HG03354 (cell line): ENCODE results near the gene PTPRB.
A peak's percentile ranks its signal among the peaks of the same experiment; 100 is the strongest.

Experiments
- ATAC-seq: cut with Tn5 transposase; IDR thresholded peaks from one replicate; pipeline ENCODE4 v1.9.1; 2021; ENCODE audit warnings: mild to moderate bottlenecking; ENCODE audit not compliant: unreplicated experiment, poor library complexity, severe bottlenecking

PTPRB gene

DNA sequence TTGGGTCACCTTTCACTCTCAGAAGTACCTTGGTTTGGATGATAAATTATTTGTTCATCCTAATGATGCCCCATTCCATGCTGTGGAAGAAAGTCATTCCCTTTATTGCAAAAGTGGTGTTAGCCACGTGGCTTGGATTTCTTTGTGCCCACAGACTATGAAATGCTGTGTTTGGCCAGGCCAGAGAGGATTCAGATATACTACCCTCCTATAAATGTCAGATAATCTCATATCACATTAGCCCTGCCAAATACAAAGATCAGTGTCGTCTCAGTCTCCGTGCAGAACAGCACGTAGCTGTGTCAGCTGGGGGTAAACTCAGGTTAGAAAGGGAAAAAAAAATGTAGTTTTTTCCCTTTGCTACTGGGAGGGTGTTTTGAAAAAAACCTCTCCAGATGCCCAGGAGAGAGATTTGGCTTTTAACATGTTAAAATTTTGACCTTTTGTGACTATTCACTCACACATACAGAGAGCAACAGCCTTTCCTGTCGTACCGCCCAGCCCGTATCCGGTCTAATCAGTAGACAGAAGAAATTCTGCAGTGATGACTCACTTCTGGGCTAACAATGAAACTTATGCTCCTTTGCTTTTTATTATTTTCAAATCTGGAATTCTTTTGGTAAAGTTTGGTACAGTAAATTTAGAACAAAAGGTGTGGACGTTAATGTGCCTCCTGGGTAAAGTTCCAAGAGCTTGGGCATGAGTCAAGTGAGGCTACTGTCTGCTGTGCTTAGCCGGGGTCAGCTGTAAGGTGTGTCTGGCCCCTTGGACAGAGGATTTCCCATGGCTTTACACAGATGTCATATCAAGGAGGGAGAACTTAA, 8.5 kb upstream of the PTPRB start:
- ATAC-seq = peak; percentile 90

DNA sequence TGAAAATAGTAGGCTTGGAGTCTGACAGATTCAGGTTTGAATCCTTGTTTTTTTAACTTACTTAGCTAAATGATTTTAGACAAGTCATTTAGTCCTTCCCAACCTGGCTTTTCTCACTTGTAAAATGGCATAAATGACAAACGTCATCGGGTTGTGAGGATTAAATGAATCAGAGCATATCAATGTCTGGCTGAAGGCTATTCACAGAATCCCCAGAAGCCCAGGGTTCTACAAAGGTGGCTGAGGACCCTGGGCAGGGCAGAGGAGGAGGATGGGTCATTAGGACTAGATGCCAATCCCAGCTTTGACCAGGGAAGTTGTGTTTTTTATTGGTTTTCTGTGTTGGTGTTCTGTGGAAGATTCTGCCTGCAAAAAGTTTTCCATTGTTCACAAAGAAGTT, 7.6 kb upstream of the PTPRB start:
- no peak for ATAC-seq

DNA sequence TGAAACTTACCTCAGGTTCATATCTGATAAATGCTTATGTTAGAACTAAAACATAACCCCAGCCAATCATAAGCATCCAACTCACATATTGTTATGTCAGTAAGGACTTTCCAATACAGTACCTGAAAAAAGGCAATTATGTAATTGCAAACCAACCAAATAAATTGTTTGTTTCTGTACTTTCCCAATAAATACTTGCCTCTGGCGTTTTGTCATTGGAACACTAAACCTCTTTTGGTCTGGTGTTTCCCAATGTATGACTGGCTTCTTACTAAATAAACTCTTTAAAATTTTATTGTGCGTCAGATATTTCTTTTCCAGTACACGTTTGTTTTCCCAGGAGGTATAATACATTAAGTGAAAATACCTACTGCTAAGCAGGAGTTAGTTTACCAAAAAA, 6.7 kb upstream of the PTPRB start:
- no peak for ATAC-seq

DNA sequence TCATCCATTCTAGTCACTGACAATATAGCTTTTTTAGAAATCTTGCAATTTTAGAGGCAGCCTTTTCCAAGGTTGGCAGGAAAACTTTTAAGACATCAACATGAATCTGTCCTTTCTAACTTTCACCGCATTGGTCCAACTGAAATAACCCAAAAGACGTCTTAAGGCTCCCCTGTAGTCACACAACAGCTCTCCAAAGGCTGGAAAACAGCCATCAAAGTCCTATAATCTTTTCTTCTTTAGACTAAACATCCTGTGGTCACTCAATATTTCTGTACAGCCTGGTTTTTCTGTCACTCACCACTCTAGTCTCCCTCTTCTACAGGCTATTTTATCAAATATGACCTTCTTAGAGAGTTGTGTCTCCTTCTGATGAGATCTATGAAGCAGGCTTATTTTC, 4.5 kb upstream of the PTPRB start:
- ATAC-seq = no peak

DNA sequence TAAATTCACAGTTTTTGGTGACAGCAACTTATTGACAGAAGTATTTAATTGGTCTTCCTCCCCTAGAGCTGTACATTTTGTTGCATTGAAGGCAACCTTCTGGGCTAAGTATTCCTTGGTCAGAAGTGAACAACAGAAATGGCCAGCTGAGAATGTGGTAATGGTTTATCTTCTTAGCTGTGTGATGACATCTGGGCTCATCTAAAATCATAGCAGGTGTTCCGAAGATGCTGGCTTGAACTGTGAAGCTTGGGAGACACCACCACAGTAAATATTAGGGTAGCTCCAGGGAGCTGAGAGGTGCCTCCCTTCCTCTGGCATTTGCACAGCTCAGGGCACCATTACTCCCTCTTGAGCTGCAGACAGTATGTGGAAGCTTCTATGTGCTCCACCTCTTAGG, 3.7 kb upstream of the PTPRB start:
- ATAC-seq = no peak

DNA sequence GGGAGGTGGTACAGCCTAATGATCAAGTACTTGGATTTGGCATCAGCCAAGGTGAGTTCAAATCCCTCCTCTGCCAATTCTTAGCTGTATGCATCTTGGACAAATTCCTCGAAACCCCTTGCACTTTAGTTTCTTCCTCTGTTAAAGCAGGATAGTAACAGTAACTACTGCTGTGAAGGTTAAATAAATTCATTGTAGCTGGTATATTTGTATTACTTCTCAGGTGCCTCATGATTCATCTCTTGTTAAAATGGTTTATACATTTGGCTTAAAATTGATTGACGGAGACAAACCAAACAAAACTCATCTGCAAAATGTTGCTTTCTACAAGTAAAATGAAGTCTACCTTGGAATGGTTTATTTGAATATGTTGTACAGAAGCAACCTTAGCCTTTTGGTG, 2.3 kb upstream of the PTPRB start:
- no peak for ATAC-seq

DNA sequence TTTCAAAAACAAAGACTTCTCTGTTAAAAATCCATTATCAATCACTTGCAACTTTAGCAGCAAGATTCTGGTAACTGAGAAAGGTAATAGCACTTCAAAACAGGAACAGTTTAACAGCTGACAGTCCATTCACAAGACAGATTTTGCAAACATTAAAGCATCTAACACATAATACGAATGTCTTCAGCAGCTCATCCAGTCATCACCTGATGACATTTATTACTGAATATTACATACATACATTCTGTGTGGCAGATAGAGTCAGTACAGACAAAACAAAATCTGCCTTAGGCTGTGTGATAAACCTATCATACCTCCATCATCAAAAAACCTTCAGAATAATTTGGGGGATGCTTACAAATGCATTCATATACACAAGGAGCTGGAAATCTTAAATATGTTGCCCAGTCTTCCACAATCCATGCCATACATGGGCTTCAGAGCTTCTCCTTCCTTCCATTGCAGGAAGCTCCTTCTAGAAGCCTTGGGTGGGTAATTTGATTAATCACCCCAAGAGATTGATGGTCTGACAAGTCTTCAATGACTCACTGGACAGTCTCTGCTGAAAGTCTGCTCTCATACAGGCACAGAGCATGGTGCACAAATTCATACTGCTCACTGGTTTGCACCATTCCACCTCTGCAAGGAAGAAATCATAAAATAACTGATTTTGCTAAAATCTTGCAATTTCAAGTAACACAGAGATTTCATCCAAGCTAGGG, 1.6 kb upstream of the PTPRB start:
- no peak for ATAC-seq

DNA sequence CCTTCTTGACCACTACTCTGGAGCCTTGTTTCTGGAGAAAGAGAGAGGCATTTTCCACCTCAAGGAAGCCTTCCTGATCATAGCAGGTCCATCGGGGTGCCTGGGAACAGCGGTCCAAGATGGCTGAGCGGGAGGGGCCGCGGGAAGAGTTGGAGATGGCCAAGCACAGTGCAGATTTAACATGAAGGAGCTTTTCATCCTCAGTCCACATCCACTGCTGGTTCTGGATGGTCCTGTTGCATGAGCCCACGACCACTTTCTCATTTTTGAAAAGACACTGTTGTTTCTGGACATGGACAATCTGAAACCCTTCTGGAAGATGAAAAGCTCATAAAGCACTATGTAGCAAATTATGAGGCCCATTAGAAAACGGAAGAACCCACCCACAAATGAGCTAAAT, 1.5 kb downstream of the PTPRB start:
- no peak for ATAC-seq

DNA sequence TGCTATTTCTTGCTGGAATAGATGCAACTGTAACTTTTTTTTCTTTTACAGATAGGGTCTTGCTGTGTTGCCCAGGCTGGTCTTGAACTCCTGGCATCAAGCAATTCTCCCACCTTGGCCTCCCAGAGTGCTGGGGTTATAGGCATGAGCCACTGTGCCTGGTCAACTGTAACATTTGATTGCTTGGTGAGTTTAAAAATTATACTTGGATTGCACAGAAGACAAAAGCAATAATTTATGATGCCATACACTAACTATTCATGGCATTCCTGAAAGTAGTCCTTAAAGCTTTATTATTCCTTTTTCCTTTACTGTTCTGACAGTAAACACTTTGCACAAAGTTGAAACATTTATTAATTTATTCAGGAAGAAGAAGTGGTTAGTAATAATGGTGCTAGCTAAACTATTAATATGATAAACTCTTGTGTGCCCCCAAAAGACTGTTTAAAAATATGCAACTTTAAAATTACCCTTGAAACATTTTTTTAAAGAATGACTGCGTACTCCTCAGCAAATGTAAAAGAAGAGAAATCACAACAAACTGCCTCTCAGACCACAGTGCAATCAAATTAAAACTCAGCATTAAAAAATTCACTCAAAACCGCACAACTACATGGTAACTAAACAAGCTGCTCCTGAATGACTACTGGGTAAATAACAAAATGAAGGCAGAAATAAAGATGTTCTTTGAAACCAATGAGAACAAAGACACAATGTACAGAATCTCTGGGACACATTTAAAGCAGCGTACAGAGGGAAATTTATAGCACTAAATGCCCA, 8.3 kb downstream of the PTPRB start:
- no peak for ATAC-seq

DNA sequence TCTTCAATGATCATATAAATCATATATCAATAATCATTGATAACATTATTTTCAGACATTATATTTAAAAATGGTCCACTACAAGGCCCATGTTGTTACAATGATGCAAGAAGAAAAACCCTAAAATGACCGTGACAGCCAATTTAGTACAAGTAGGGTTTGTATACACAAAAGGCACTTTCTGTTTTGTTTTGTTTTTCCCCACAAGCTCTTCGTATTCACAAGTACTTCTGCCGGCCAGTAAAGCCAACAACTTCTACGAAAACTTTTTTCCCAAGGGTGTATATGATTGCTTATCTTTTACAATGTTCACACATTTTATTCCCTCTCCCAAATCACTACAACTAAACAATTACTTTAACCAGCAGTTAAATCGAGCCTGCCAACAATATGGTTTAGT, 9.6 kb downstream of the PTPRB start:
- ATAC-seq = no peak

DNA sequence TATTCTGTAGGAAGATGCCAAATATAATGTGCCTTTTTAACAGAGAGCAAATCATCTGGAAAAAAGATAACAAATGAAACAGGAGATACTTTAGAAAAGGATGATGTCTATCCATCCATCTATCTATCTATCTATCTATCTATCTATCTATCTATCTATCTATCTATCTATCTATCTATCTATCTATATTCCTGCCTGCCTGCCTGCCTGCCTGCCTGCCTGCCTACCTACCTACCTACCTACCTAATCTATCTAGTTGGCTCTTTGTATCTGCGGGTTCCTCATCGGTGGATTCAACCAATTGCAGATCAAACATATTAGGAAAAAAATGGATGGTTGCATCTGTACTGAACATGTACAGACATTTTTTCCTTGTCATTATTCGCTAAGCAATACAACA, 11.0 kb downstream of the PTPRB start:
- ATAC-seq = no peak

DNA sequence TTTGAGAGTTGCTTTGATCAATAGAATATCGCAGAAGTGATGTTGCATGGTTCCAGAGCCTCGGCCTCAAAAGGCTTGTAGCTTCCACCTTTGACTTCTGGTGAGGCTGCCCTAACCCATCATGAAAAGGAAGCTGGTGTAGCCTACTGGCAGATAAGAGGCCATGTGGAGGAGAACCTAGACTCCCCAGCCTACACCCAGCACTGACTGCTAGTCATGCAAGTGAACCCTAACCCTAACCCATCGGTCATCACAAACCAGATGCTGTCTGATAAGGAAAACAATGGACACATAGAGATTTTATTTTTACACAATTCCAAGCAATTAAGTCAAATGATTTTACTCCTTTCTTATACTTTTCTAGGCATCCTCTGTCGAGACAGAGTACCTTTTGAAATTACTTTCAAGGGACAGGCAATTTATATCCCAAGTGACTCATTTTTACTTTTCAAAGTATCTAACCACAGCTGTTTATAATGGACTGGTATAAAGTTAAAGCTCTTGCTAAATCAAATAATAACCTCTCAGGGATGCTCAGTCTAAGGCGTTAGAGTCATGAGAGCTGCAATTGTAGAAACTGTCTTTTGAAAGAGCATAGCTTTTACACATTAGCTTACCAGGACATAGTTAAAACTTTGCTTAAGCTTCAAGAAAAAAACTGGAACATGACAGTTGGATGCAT, 17.6 kb downstream of the PTPRB start:
- ATAC-seq = no peak

DNA sequence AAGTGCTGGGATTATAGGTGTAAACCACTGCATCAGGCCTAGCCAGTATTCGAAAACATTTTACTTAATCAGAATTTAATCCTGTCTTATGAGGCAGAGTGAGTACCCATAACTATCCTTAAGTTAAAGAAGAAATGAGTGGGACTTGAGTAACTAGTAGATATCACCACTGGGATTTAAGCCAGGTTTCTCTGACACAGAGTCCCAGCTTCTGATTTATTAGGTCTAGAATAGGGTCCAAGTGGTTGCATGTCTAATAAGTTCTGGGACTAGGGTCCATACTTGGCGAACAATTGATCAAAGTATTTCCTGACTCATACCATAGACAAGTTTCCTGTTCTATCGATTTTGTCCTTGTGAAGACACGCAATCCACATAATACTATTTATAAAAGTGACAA, 18.9 kb downstream of the PTPRB start:
- ATAC-seq = no peak

DNA sequence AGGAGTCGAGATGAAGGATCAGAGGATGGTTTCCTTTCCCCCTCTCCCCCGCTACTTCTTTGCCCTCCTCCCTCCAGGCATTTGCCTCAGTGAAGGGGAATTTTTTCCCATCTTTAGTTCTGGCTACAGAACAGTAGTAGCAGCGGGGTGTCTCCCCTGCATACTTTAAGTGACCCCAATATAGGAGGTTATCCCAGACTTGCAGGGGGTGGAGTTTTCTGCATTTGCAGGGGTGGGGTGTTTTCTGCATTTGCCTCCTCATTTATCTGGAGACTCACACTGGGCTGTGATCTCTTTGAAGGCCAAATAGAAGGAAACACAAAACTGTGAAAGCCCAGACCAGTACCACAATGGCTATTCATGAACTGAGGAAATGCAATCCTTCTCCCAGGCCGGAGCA, 19.8 kb downstream of the PTPRB start:
- ATAC-seq = no peak

DNA sequence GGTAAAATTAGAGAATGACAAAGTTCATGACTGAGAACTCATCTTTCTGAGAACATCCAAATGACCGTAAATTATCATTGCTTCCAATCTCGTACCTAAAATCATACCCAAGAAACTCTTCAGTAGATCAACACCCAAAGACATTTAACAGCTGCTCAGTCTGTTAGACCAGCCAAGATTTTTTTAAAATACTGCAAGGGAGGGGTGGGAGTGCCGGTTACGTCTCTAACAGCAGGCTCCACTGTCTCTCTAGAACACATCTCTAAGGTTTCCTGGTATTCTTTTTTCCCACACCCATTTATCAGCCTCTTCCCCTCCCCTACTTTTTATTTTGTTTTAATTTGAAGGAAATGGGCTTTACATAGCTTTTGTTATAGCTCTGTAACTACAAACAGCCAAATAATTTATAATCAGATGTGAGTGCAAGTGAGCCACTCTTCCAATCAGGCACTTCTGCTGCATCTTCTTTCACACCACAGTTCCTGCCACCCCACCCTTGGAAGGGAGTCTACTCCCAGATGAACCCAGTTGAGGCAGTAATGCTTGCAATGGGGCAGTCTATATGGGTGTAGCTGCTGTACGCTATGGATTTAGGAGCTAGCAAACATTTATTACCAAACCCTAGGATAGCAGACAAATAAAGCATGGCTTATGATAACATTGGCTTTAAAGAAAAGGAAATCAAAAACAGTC, 21.9 kb downstream of the PTPRB start:
- ATAC-seq = no peak

DNA sequence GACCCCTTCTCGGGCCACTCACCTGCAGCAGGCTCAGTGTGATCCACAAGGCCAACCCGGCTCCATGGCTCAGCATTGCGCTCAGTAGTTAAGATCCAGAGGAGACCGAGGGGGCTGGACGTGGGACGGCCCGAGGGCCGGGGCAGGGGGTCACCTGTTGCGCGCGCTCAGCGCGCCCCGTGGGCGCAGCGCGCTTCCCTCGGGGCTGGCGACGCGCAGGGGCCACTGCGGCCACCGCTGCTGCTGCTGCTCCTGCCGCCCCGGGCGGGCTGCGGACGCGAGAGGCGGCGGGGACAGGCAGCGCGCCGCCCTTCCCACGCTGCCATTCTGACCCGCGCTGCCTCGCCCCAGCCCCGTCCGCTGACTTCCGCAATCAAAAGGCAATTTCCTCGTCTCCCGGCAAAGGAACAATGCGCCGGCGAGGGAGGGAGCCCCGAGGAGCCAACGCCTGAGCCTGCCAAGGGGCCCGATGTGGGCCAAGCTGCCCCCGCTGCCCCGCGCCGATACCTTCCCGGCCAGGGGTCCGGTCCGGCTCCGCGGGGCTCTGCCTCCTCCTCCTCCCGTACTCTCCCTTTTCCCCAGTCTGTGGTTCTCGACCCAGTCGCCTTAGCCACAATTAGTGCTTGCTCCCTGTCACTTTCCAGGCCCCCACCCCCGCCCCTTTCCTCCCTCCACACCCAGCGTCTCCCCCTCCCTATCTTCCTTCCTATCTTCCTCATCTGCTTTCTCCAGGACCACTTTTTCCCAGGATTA, 27.3 kb downstream of the PTPRB start:
- peak; percentile 51 for ATAC-seq

DNA sequence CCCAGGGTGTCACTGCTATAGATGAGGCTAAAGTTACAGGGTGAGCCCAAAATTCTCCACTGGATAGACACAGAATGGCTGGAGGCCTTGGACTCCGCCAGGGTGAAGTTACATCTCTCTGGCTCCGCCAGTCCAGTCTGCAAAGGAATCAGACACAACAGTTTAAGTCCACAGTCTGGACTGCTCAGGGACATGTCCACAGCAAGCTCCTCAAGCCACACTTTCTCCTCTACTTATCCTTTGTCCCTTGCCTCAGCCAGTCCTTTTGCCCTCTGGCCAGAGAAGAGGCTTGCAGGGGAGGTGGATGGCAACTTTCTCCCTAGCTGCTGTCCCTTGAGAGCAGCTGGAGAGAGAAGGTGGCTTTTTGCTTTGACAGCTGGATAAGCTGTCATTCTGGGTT, 28.0 kb downstream of the PTPRB start:
- ATAC-seq = peak; percentile 16

DNA sequence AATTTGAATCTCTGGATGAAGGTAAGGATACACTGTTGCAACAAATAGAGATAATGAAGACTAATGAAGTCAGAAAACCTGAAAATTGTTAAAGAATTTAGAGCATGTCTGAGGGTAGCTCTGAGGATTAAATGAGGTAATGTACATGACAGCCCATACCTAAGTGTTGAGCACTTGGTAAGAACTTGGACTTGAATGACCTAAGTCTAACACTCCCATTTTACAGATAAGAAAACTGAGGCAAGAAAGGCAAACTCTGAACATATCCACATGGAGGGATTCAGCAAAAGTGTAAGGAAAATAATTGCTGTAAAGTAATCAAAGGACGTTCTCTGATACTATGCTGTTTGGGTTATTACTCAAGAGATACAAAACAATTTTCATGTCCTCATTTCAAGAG, 29.0 kb downstream of the PTPRB start:
- no peak for ATAC-seq

DNA sequence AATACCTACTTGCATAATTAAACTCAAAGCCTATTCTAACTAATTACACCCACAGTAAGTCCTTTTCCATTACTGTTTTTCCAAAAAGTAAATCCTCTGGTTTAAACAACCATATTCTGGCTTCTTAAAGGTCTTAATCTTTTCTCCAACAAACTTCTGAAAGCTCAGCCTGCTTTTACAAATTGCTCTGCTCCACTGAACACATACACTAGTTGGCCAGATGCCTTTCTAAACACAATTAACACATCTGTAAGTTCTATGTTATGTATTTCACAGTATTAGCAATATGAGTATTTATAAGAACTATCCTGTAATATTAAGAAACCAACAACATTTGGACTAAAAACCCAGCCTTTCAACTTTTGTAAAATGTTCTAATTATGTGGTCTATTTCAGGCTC, 30.1 kb downstream of the PTPRB start:
- ATAC-seq = no peak
